Measurements from ENCODE around the gene WDHD1.
"Not testable (repeated sequence)": the region's sequence is repeated elsewhere in the genome, so short reads cannot be mapped to it uniquely, and the experiment has no call there.

The WDHD1 gene

GRCh38 chr14:54908190-54908589 is 118.7 kb downstream of the WDHD1 start:
- H3K9ac ChIP-seq (ENCODE audit: low read length), result no peak overlapping the region
- H3K27ac ChIP-seq (ENCODE audit: low read depth, low read length), result no peak overlapping the region
- no peaks in the 10 kb centered on the region for H3K4me1 ChIP-seq (ENCODE audit: control insufficient read depth, insufficient read depth, low read length)
- no peaks in the 10 kb centered on the region for H3K9me3 ChIP-seq (ENCODE audit: control insufficient read depth, insufficient read depth, low read depth, low read length)
- H3K4me3 ChIP-seq (ENCODE audit: low read depth, low read length), result no peak overlapping the region
- peaks cover 9% of the 10 kb centered on the region for H3K27me3 ChIP-seq (ENCODE audit: control insufficient read depth, insufficient read depth, low read length)
- H3K36me3 ChIP-seq (ENCODE audit: control insufficient read depth, insufficient read depth, low read length), result no peaks in the 10 kb centered on the region

GRCh38 chr14:54906075-54906474 is 120.8 kb downstream of the WDHD1 start:
- no peaks in the 10 kb centered on the region for H3K36me3 ChIP-seq (ENCODE audit: control insufficient read depth, insufficient read depth, low read length)
- H3K9me3 ChIP-seq (ENCODE audit: control insufficient read depth, insufficient read depth, low read depth, low read length), result no peaks in the 10 kb centered on the region
- no peak overlapping the region for H3K9ac ChIP-seq (ENCODE audit: low read length)
- H3K27ac ChIP-seq (ENCODE audit: low read depth, low read length), result no peak overlapping the region
- H3K4me1 ChIP-seq (ENCODE audit: control insufficient read depth, insufficient read depth, low read length), result no peaks in the 10 kb centered on the region
- H3K27me3 ChIP-seq (ENCODE audit: control insufficient read depth, insufficient read depth, low read length), result peaks cover 22% of the 10 kb centered on the region
- H3K4me3 ChIP-seq (ENCODE audit: low read depth, low read length), result no peak overlapping the region

DNA sequence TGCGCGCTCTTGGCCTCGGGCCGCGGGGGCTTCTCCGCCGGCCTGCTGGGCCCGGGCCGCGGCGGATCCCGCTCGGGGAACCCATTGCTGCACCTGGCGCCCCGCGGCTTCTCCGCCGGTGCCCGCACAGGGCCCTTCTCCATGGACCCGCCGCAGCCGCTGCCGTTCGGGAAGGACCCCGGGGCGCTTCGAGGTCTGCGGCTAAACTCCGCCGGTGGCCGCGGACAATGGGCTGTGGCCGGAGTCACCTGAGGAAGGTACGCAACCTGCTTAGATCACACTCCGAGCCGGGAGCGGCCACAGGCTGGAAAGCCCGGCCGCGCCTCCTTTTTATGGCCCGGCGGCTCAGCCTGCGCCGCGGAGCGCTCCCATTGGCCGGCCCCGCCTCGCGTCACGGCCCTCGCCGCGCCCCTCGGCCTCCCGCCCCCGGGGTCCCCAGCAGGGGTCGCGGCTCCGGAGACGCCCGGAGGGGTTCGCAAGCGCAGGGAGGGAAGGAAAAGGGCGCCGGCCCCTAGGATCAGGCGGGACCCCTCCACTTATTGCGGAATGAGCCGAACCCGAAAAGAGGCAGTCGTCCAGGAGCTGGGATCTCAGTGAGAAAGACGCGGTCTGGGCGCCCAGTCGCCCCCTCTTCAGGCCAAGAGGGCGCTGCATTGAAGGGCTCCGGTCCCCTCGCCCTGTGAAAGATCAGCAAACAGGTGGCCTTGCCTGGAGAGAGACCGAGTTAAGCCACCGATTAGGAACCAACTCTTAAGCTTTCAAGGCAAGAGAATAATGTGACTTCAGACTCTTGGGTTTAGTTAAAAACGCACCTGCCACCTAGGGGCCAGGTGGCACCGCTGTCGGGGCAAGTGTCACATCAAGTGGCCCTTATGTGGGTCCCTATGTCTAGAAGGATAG is 124.1 kb downstream of the WDHD1 start, which contains the start of gene GCH1:
TSS of gene GCH1 (minus strand) at position 306 of the 900 bp plus-strand sequence. CDS start at position 143, 163 bp downstream.
- H3K4me1 ChIP-seq (ENCODE audit: control insufficient read depth, insufficient read depth, low read length), result no peaks in the 10 kb centered on the region
- 0 out of 2 replicates have a peak within 1 kb of the TSS, but pooled peaks have one; percentile 32 for H3K27ac ChIP-seq (ENCODE audit: low read depth, low read length)
- no peaks in the 10 kb centered on the region for H3K9me3 ChIP-seq (ENCODE audit: control insufficient read depth, insufficient read depth, low read depth, low read length)
- H3K36me3 ChIP-seq (ENCODE audit: control insufficient read depth, insufficient read depth, low read length), result no peaks in the 10 kb centered on the region
- H3K4me3 ChIP-seq (ENCODE audit: low read depth, low read length), result peak within 1 kb of the TSS; percentile 88
- peak within 1 kb of the TSS; percentile 74 for H3K9ac ChIP-seq (ENCODE audit: low read length)
- peaks cover 30% of the 10 kb centered on the region for H3K27me3 ChIP-seq (ENCODE audit: control insufficient read depth, insufficient read depth, low read length)

GRCh38 chr14:54902143-54902520 is 124.8 kb downstream of the WDHD1 start:
- Histone ChIP-seq H3K36me3 (ENCODE audit: control insufficient read depth, insufficient read depth, low read length) (no peaks in the 10 kb centered on the region), H3K27me3 (ENCODE audit: control insufficient read depth, insufficient read depth, low read length) (peaks cover 30% of the 10 kb centered on the region), H3K4me1 (ENCODE audit: control insufficient read depth, insufficient read depth, low read length) (no peaks in the 10 kb centered on the region), H3K4me3 (ENCODE audit: low read depth, low read length) (peak overlapping the region; percentile 88), H3K27ac (ENCODE audit: low read depth, low read length) (0 out of 2 replicates have a peak overlapping the region, but pooled peaks have one; percentile 32), H3K9me3 (ENCODE audit: control insufficient read depth, insufficient read depth, low read depth, low read length) (no peaks in the 10 kb centered on the region), H3K9ac (ENCODE audit: low read length) (peak overlapping the region; percentile 74)

DNA sequence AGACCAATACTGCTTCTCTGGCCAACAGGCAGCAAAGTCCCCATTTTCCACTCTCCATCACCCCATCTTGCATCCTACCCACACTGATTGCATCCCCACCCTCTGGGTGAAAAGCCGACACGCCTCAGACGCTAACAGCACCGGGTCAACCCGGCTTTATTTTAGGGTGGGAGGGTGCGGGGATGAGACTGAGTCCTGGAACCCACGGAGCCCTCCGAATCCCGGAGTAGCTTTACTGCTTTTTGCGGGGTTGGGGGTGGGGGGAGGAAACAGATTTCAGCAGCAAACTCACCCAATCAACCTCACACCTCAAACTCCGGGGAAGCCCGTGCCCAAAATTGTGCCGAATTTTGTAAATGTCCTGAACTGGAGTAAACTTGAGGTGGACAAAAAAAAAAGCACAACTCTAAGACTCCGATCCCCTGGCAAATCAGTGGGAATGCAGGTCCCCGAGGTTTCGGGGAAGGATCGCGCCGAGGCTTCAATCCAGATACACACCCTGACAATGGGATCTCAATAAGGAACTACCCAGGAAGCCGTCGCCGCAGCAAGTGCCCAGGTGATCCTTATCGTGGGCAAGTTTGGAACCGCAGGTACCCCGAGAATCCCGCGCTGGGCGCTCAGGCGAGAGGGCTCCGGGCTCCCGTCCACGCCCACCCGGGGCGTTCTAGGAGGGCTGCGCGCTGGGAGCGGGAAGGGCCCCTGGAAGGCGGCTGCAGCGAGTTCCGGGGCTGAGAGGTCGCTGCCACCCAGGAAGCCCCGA is 125.3 kb downstream of the WDHD1 start:
- H3K4me3 ChIP-seq (ENCODE audit: low read depth, low read length), result peak overlapping the region; percentile 88

GRCh38 chr14:54899573-54899972 is 127.3 kb downstream of the WDHD1 start:
- Histone ChIP-seq H3K27ac (ENCODE audit: low read depth, low read length) (no peak overlapping the region), H3K27me3 (ENCODE audit: control insufficient read depth, insufficient read depth, low read length) (peaks cover 27% of the 10 kb centered on the region), H3K36me3 (ENCODE audit: control insufficient read depth, insufficient read depth, low read length) (no peaks in the 10 kb centered on the region), H3K9ac (ENCODE audit: low read length) (no peak overlapping the region), H3K4me1 (ENCODE audit: control insufficient read depth, insufficient read depth, low read length) (no peaks in the 10 kb centered on the region), H3K9me3 (ENCODE audit: control insufficient read depth, insufficient read depth, low read depth, low read length) (no peaks in the 10 kb centered on the region), H3K4me3 (ENCODE audit: low read depth, low read length) (no peak overlapping the region)

More for the DNA sequence above, 125.3 kb downstream of the WDHD1 start:
- Histone ChIP-seq H3K27ac (ENCODE audit: low read depth, low read length) (no peak overlapping the region), H3K4me1 (ENCODE audit: control insufficient read depth, insufficient read depth, low read length) (no peaks in the 10 kb centered on the region), H3K36me3 (ENCODE audit: control insufficient read depth, insufficient read depth, low read length) (no peaks in the 10 kb centered on the region), H3K9me3 (ENCODE audit: control insufficient read depth, insufficient read depth, low read depth, low read length) (no peaks in the 10 kb centered on the region), H3K27me3 (ENCODE audit: control insufficient read depth, insufficient read depth, low read length) (peaks cover 30% of the 10 kb centered on the region), H3K9ac (ENCODE audit: low read length) (peak overlapping the region; percentile 74)

GRCh38 chr14:54897809-54898555 is 128.9 kb downstream of the WDHD1 start:
- not testable (repeated sequence) for H3K36me3 ChIP-seq (ENCODE audit: control insufficient read depth, insufficient read depth, low read length); H3K9ac ChIP-seq (ENCODE audit: low read length); H3K9me3 ChIP-seq (ENCODE audit: control insufficient read depth, insufficient read depth, low read depth, low read length); H3K27ac ChIP-seq (ENCODE audit: low read depth, low read length); H3K4me1 ChIP-seq (ENCODE audit: control insufficient read depth, insufficient read depth, low read length); H3K4me3 ChIP-seq (ENCODE audit: low read depth, low read length)
- peaks cover 21% of the 10 kb centered on the region for H3K27me3 ChIP-seq (ENCODE audit: control insufficient read depth, insufficient read depth, low read length)

DNA sequence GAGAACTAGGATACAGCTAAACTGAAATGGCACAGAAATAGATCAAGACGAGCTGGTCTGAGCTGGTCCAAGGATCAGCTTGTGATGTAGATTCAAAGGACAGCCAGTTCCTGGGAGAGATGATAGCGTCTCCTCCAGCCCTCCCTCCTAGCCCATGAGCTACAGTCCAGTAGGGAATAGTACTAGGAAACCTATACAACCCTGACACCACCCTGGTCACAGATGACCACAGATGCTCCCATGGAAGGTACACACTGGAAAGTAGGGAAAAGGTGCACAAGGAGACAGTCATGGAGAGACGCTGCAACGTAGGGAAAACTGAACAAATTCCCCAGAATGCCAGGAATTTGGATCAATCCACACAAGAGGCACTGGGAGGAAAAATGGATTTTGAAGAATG is 131.2 kb downstream of the WDHD1 start:
- Histone ChIP-seq H3K27ac (ENCODE audit: low read depth, low read length) (no peak overlapping the region), H3K4me1 (ENCODE audit: control insufficient read depth, insufficient read depth, low read length) (peaks cover 6% of the 10 kb centered on the region), H3K9ac (ENCODE audit: low read length) (no peak overlapping the region), H3K4me3 (ENCODE audit: low read depth, low read length) (no peak overlapping the region), H3K36me3 (ENCODE audit: control insufficient read depth, insufficient read depth, low read length) (no peaks in the 10 kb centered on the region), H3K9me3 (ENCODE audit: control insufficient read depth, insufficient read depth, low read depth, low read length) (no peaks in the 10 kb centered on the region), H3K27me3 (ENCODE audit: control insufficient read depth, insufficient read depth, low read length) (peaks cover 4% of the 10 kb centered on the region)

- no peaks in the 10 kb centered on the region for H3K36me3 ChIP-seq (ENCODE audit: control insufficient read depth, insufficient read depth, low read length)
- no peak overlapping the region for H3K27ac ChIP-seq (ENCODE audit: low read depth, low read length)
- H3K9ac ChIP-seq (ENCODE audit: low read length), result no peak overlapping the region
- H3K4me1 ChIP-seq (ENCODE audit: control insufficient read depth, insufficient read depth, low read length), result peaks cover 6% of the 10 kb centered on the region
- no peaks in the 10 kb centered on the region for H3K9me3 ChIP-seq (ENCODE audit: control insufficient read depth, insufficient read depth, low read depth, low read length)
- H3K27me3 ChIP-seq (ENCODE audit: control insufficient read depth, insufficient read depth, low read length), result no peaks in the 10 kb centered on the region
- H3K4me3 ChIP-seq (ENCODE audit: low read depth, low read length), result no peak overlapping the region
Observed at GRCh38 chr14:54894995-54895394, 131.9 kb downstream of the WDHD1 start.

DNA sequence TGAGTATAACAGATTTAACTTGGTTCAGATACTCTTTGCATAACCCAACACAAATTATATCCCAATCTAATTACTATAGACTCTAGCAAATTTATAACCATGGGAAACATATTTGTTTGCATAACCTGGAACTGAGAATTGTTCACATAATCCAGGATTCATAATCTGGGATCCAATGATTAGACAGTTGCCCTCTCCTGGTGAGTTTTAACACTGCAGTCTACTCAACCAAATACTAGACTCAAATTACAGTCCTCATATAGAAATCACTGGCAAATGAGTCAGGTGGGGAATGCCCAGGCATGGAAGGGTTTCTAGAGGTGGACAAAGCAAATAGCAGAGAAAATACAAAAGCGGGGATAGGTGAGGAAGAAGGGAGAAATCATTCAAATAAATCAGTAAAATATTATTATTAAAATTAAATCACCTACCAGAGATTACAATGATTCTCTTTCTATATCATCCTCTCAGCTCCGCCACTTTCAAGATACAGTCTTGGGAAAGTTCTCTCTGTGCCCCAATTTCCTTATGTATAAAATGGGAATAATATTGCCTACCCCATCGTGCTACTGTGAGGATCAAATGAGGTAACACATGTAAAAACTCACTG is 133.6 kb downstream of the WDHD1 start:
- H3K9ac ChIP-seq (ENCODE audit: low read length), result no peak overlapping the region
- H3K36me3 ChIP-seq (ENCODE audit: control insufficient read depth, insufficient read depth, low read length), result no peaks in the 10 kb centered on the region
- peaks cover 10% of the 10 kb centered on the region for H3K4me1 ChIP-seq (ENCODE audit: control insufficient read depth, insufficient read depth, low read length)
- no peaks in the 10 kb centered on the region for H3K9me3 ChIP-seq (ENCODE audit: control insufficient read depth, insufficient read depth, low read depth, low read length)
- no peak overlapping the region for H3K4me3 ChIP-seq (ENCODE audit: low read depth, low read length)
- H3K27me3 ChIP-seq (ENCODE audit: control insufficient read depth, insufficient read depth, low read length), result no peaks in the 10 kb centered on the region
- H3K27ac ChIP-seq (ENCODE audit: low read depth, low read length), result no peak overlapping the region
